Activated T-cell treated with anti-CD3 and anti-CD28 coated beads, Interleukin-2, amount 50 U/mL, for 4 hours (primary cell): ENCODE data around the gene TXNRD1. TPM values are rescaled to one million over a fixed set of nuclear protein-coding genes. Genes with fewer than 3 reads are reported as not detected.
A peak's percentile ranks its signal among the peaks of the same experiment; 100 is the strongest.

Experiments used
- ATAC-seq, 2 donors: fragments of 200-7000 bp; cut with Tn5 transposase; one replicate each; pipeline ENCODE4 v1.10.0; 2021
- DNase-seq: peaks from one replicate; pipeline ENCODE4 v3.0.0-alpha.2; 2020
- H3K27me3 Mint-ChIP-seq: one replicate; pipeline ENCODE4 v1.8.0; 2021; ENCODE audit warnings: low read depth, mixed read lengths
- H3K36me3 Mint-ChIP-seq: one replicate; pipeline ENCODE4 v1.8.0; 2022; ENCODE audit warnings: mixed read lengths; ENCODE audit not compliant: insufficient read depth
- H3K4me1 Mint-ChIP-seq: one replicate; pipeline ENCODE4 v1.8.0; 2021; ENCODE audit warnings: low read depth, mixed read lengths
- H3K4me3 Mint-ChIP-seq: one replicate; pipeline ENCODE4 v1.8.0; 2021; ENCODE audit warnings: mild to moderate bottlenecking, moderate library complexity, mixed read lengths
- H3K9me3 Mint-ChIP-seq: one replicate; pipeline ENCODE4 v1.8.0; 2021; ENCODE audit warnings: mixed read lengths
- total RNA-seq, 3 donors: library from RNA; stranded (reverse); gene quantifications; one replicate each; pipeline ENCODE4 v1.2.1, GENCODE V29; 2021

TXNRD1 gene
- total RNA-seq, 3 donors from 2014 or later = 157 to 195 (median 162) TPM

- Mint-ChIP-seq H3K4me1 (no peaks in the 10 kb centered on the region), H3K27me3 (no peaks in the 10 kb centered on the region), H3K36me3 (no peaks in the 10 kb centered on the region), H3K4me3 (no peak overlapping the region), H3K9me3 (no peaks in the 10 kb centered on the region)
- DNase-seq (no peak), ATAC-seq (no peak)
These were observed 32.8 kb upstream of the TXNRD1 start for GRCh38 chr12:104182621-104183378.

- H3K36me3 Mint-ChIP-seq = no peaks in the 10 kb centered on the region
- DNase-seq (no peak), ATAC-seq (no peak)
- H3K9me3 Mint-ChIP-seq = no peaks in the 10 kb centered on the region
- no peaks in the 10 kb centered on the region for H3K4me1 Mint-ChIP-seq
- H3K27me3 Mint-ChIP-seq = no peaks in the 10 kb centered on the region
- H3K4me3 Mint-ChIP-seq = no peak overlapping the region
These were observed 32.1 kb upstream of the TXNRD1 start for GRCh38 chr12:104183443-104183842.

GRCh38 chr12:104187446-104188155, 28.0 kb upstream of the TXNRD1 start:
- H3K27me3 Mint-ChIP-seq = no peaks in the 10 kb centered on the region
- no peaks in the 10 kb centered on the region for H3K9me3 Mint-ChIP-seq
- H3K4me1 Mint-ChIP-seq = no peaks in the 10 kb centered on the region
- H3K36me3 Mint-ChIP-seq = no peaks in the 10 kb centered on the region
- ATAC-seq (no peak), DNase-seq (no peak)
- no peak overlapping the region for H3K4me3 Mint-ChIP-seq

GRCh38 chr12:104188534-104188933, 27.0 kb upstream of the TXNRD1 start:
- no peaks in the 10 kb centered on the region for H3K4me1 Mint-ChIP-seq
- no peak for ATAC-seq

GRCh38 chr12:104189915-104190555, 25.5 kb upstream of the TXNRD1 start:
- DNase-seq = no peak
- ATAC-seq = no peak
- Mint-ChIP-seq H3K27me3 (peaks cover 2% of the 10 kb centered on the region), H3K4me3 (no peak overlapping the region), H3K4me1 (no peaks in the 10 kb centered on the region), H3K36me3 (no peaks in the 10 kb centered on the region), H3K9me3 (no peaks in the 10 kb centered on the region)

More at GRCh38 chr12:104188534-104188933, 27.0 kb upstream of the TXNRD1 start:
- no peak for DNase-seq
- H3K9me3 Mint-ChIP-seq = no peaks in the 10 kb centered on the region
- H3K27me3 Mint-ChIP-seq = no peaks in the 10 kb centered on the region
- no peaks in the 10 kb centered on the region for H3K36me3 Mint-ChIP-seq
- no peak overlapping the region for H3K4me3 Mint-ChIP-seq

GRCh38 chr12:104190641-104191176, 24.9 kb upstream of the TXNRD1 start:
- Mint-ChIP-seq H3K36me3 (no peaks in the 10 kb centered on the region), H3K4me1 (no peaks in the 10 kb centered on the region), H3K9me3 (no peaks in the 10 kb centered on the region), H3K4me3 (no peak overlapping the region), H3K27me3 (peaks cover 2% of the 10 kb centered on the region)
- no peak for ATAC-seq
- no peak for DNase-seq

- no peak for ATAC-seq
- Mint-ChIP-seq H3K27me3 (peaks cover 5% of the 10 kb centered on the region), H3K36me3 (peaks cover 2% of the 10 kb centered on the region), H3K4me3 (no peak overlapping the region), H3K4me1 (peaks cover 2% of the 10 kb centered on the region), H3K9me3 (peaks cover 6% of the 10 kb centered on the region)
- no peak for DNase-seq
These were observed 18.3 kb upstream of the TXNRD1 start for GRCh38 chr12:104197264-104197663.

GRCh38 chr12:104199964-104200363, 15.6 kb upstream of the TXNRD1 start:
- H3K9me3 Mint-ChIP-seq = peaks cover 6% of the 10 kb centered on the region
- no peak overlapping the region for H3K4me3 Mint-ChIP-seq
- H3K36me3 Mint-ChIP-seq = peaks cover 2% of the 10 kb centered on the region
- peaks cover 2% of the 10 kb centered on the region for H3K4me1 Mint-ChIP-seq
- ATAC-seq (no peak), DNase-seq (no peak)
- H3K27me3 Mint-ChIP-seq = peaks cover 3% of the 10 kb centered on the region

- DNase-seq (peak; percentile 32), ATAC-seq (peak; percentile 80 to 91)
These were observed 14.2 kb upstream of the TXNRD1 start for GRCh38 chr12:104201238-104202001.

GRCh38 chr12:104204690-104205480, 10.7 kb upstream of the TXNRD1 start:
- no peak for ATAC-seq
- no peak for DNase-seq
- Mint-ChIP-seq H3K9me3 (peaks cover 6% of the 10 kb centered on the region), H3K4me1 (peaks cover 2% of the 10 kb centered on the region), H3K27me3 (peaks cover 3% of the 10 kb centered on the region), H3K4me3 (no peak overlapping the region), H3K36me3 (peaks cover 2% of the 10 kb centered on the region)

More at GRCh38 chr12:104201238-104202001, 14.2 kb upstream of the TXNRD1 start:
- peaks cover 2% of the 10 kb centered on the region for H3K4me1 Mint-ChIP-seq
- H3K27me3 Mint-ChIP-seq = peaks cover 3% of the 10 kb centered on the region
- H3K4me3 Mint-ChIP-seq = no peak overlapping the region
- peaks cover 2% of the 10 kb centered on the region for H3K36me3 Mint-ChIP-seq
- H3K9me3 Mint-ChIP-seq = peaks cover 6% of the 10 kb centered on the region

- Mint-ChIP-seq H3K4me1 (no peaks in the 10 kb centered on the region), H3K27me3 (peaks cover 4% of the 10 kb centered on the region), H3K9me3 (no peaks in the 10 kb centered on the region), H3K4me3 (no peak overlapping the region), H3K36me3 (no peaks in the 10 kb centered on the region)
- no peak for DNase-seq
- ATAC-seq = no peak
These were observed 8.0 kb upstream of the TXNRD1 start for GRCh38 chr12:104207416-104208205.

GRCh38 chr12:104212516-104212915, 3.1 kb upstream of the TXNRD1 start:
- no peak for DNase-seq

GRCh38 chr12:104213952-104214351, 1.6 kb upstream of the TXNRD1 start:
- Mint-ChIP-seq H3K4me3 (no peak overlapping the region), H3K36me3 (no peaks in the 10 kb centered on the region), H3K4me1 (peaks cover 13% of the 10 kb centered on the region), H3K27me3 (peaks cover 4% of the 10 kb centered on the region), H3K9me3 (no peaks in the 10 kb centered on the region)
- DNase-seq (no peak), ATAC-seq (no peak)

More at GRCh38 chr12:104212516-104212915, 3.1 kb upstream of the TXNRD1 start:
- Mint-ChIP-seq H3K27me3 (peaks cover 4% of the 10 kb centered on the region), H3K36me3 (no peaks in the 10 kb centered on the region), H3K9me3 (no peaks in the 10 kb centered on the region), H3K4me1 (peaks cover 6% of the 10 kb centered on the region), H3K4me3 (no peak overlapping the region)
- ATAC-seq = no peak
